GM18861 (cell line): ENCODE measurements around the gene PRKAR1B.

Experiments used
- ATAC-seq: cut with Tn5 transposase; IDR thresholded peaks from one replicate; pipeline ENCODE4 v1.9.1; 2021; ENCODE audit not compliant: unreplicated experiment

The PRKAR1B gene

GRCh38 chr7:698515-699475 lies 28.3 kb downstream of the PRKAR1B start:
- no peak for ATAC-seq

- ATAC-seq: no peak
Observed at GRCh38 chr7:696812-697551, 30.1 kb downstream of the PRKAR1B start.

GRCh38 chr7:696426-696811 lies 30.7 kb downstream of the PRKAR1B start:
- no peak for ATAC-seq

- no peak for ATAC-seq
Observed at GRCh38 chr7:693280-693679, 33.8 kb downstream of the PRKAR1B start.

GRCh38 chr7:691361-692045 lies 35.6 kb downstream of the PRKAR1B start:
- no peak for ATAC-seq

GRCh38 chr7:690478-691360 lies 36.4 kb downstream of the PRKAR1B start:
- ATAC-seq: no peak

GRCh38 chr7:685540-685939 lies 41.5 kb downstream of the PRKAR1B start:
- ATAC-seq: no peak

GRCh38 chr7:684416-684815 lies 42.7 kb downstream of the PRKAR1B start:
- ATAC-seq: no peak

GRCh38 chr7:683526-684205 lies 43.4 kb downstream of the PRKAR1B start:
- no peak for ATAC-seq

GRCh38 chr7:682810-683209 lies 44.3 kb downstream of the PRKAR1B start:
- no peak for ATAC-seq

GRCh38 chr7:681551-682307 lies 45.4 kb downstream of the PRKAR1B start:
- no peak for ATAC-seq

GRCh38 chr7:680411-681127 lies 46.5 kb downstream of the PRKAR1B start:
- no peak for ATAC-seq

- no peak for ATAC-seq
Observed at GRCh38 chr7:676972-677385, 50.1 kb downstream of the PRKAR1B start.

- no peak for ATAC-seq
Observed at GRCh38 chr7:676246-676971, 50.7 kb downstream of the PRKAR1B start.

- no peak for ATAC-seq
Observed at GRCh38 chr7:674454-675410, 52.3 kb downstream of the PRKAR1B start.

- no peak for ATAC-seq
Observed at GRCh38 chr7:673681-674453, 53.2 kb downstream of the PRKAR1B start.
